ENCODE measurements around the gene MAN2B2.

The MAN2B2 gene

GRCh38 chr4:6535706-6536105 lies 39.3 kb upstream of the MAN2B2 start:
- no peak for TF ChIP-seq CTCF (IDR thresholded peaks at IDR 0.05; ENCODE audit: low read depth, low read length)

GRCh38 chr4:6538111-6538510 lies 36.9 kb upstream of the MAN2B2 start:
- no peak overlapping the region for H3K4me3 ChIP-seq (ENCODE audit: low read depth, low read length)
- TF ChIP-seq CTCF (IDR thresholded peaks at IDR 0.05; ENCODE audit: low read depth, low read length), result no peak

More at GRCh38 chr4:6535706-6536105, 39.3 kb upstream of the MAN2B2 start:
- H3K4me3 ChIP-seq (ENCODE audit: low read depth, low read length), result no peak overlapping the region

GRCh38 chr4:6538575-6538974 lies 36.4 kb upstream of the MAN2B2 start:
- H3K4me3 ChIP-seq (ENCODE audit: low read depth, low read length), result no peak overlapping the region
- TF ChIP-seq CTCF (IDR thresholded peaks at IDR 0.05; ENCODE audit: low read depth, low read length), result no peak

DNA sequence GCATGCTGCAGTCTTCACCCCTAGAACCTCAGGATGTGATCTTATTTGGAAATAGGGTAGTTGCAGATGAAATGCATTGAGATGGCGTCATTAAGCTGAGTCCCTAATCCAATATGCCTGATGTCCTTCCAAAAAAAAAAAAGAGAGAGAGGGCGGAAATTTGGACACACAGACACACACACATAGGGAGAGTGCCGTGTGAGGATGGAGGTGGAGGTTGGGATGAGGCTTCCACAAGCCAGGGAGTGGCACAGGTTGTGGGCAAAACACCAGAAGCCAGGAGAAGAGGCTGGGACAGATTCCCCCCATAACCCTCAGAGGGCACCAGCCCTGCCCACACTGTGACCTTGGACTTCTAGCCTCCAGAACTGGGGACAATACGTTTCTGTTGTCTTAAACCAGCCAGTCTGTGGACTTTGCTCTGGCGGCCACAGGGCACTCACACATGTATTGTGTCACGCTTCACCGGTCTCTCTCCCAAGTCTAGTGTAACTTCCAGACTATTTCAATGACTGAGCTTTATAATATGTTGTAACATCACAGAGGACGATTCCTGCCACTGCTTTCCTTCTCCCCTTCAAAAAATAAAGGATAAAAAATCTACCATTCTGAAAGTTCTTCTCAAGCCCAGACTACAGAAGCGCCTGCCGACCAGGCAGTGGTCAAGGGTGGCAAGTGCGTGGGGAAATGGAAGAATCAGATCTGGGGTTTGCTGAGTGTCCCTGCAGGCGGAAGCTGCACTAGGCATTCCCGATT lies 35.8 kb upstream of the MAN2B2 start:
- TF ChIP-seq CTCF (IDR thresholded peaks at IDR 0.05; ENCODE audit: low read depth, low read length), result no peak
- no peak overlapping the region for H3K4me3 ChIP-seq (ENCODE audit: low read depth, low read length)

DNA sequence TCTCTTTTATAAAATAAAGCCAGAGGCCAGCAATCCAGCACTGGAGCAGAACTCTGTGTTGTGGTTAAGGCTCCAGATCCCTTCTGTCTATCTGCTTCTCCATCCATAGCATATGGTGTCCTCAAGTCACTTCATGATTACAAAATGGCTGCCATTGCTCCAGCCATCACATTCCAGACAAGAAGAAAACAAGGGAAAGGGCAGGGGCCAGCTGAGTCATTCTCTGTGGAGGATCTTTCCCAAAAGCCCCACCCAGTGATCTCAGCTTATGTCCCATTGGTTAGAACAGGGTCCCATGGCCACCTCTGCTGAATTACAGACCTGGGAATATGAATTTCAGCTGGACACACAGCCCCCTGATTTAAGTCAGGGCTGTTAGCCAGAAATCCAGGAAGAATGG lies 34.1 kb upstream of the MAN2B2 start:
- no peak for TF ChIP-seq CTCF (IDR thresholded peaks at IDR 0.05; ENCODE audit: low read depth, low read length)
- no peak overlapping the region for H3K4me3 ChIP-seq (ENCODE audit: low read depth, low read length)

DNA sequence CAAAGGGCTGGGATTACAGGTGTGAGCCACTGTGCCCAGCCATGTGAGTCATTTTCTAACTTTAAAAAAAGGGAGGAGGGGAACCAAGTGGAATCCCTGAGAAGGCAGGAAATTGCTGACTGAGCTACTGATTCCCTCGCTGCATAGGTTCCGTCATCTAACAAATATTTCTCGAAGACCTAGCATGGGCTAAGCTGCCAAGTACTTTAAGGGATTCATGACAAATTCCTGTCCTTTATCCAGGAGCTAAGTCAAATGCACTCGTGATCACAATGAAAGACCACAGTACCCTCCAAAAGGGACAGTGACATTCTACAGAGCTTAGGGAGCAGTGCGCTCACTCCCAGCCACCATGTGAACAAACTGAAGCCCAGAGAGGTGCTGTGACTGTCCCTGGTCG lies 33.2 kb upstream of the MAN2B2 start:
- no peak overlapping the region for H3K4me3 ChIP-seq (ENCODE audit: low read depth, low read length)
- no peak for TF ChIP-seq CTCF (IDR thresholded peaks at IDR 0.05; ENCODE audit: low read depth, low read length)

DNA sequence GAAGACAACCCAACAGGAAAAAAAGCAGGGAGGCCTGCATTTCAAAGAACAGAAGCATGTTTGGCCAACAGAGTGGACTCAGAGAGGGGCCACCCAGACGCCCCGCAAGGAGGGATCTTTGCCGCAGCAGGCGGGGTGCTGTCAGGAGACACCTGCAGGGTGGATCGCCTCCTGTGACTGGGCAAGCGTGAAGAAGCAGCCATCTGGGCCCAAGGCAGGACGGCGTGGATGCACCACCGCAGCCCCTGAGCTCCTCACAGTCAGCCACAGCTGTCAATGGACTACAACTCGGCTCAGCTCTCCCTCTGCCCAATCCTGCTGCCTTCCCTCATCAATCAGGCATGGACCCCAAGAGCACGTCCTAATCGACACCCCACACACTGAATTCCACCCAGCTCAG lies 32.0 kb upstream of the MAN2B2 start:
- H3K4me3 ChIP-seq (ENCODE audit: low read depth, low read length), result no peak overlapping the region
- TF ChIP-seq CTCF (IDR thresholded peaks at IDR 0.05; ENCODE audit: low read depth, low read length), result no peak

All from WI38 (cell line).